NT2/D1 (cell line): ENCODE results near the gene MPP7.

ENCODE experiments used
- DNase-seq: peaks from one replicate; pipeline ENCODE4 v3.0.0-alpha.2; 2011; ENCODE audit warnings: low read depth, low spot score
- H3K27me3 ChIP-seq: 2 replicates; pipeline ENCODE4 v1.6.0; 2011; ENCODE audit warnings: mild to moderate bottlenecking; ENCODE audit not compliant: insufficient read length, insufficient read depth
- H3K36me3 ChIP-seq: 2 replicates; pipeline ENCODE4 v1.6.1; 2011; ENCODE audit warnings: mild to moderate bottlenecking, low read length, mixed read lengths; ENCODE audit not compliant: insufficient read depth, insufficient read length
- H3K4me1 ChIP-seq: 2 replicates; pipeline ENCODE4 v1.5.1; 2011; ENCODE audit not compliant: insufficient read depth, insufficient read length
- H3K4me3 ChIP-seq: 2 replicates; pipeline ENCODE4 v1.5.1; 2011; ENCODE audit warnings: low read depth; ENCODE audit not compliant: insufficient read length
- H3K9ac ChIP-seq: 2 replicates; pipeline ENCODE4 v1.6.0; 2011; ENCODE audit warnings: low read depth; ENCODE audit not compliant: insufficient read length
- H3K9me3 ChIP-seq: 2 replicates; pipeline ENCODE4 v1.5.1; 2011; ENCODE audit warnings: mild to moderate bottlenecking, low read length; ENCODE audit not compliant: insufficient read depth
- SUZ12 ChIP-seq: IDR thresholded peaks from 2 replicates; pipeline ENCODE4 v1.6.1; 2011; ENCODE audit not compliant: insufficient read length, insufficient read depth; ENCODE audit errors: extremely low read depth
- YY1 ChIP-seq: IDR thresholded peaks from 2 replicates; pipeline ENCODE4 v1.6.1; 2011; ENCODE audit not compliant: insufficient read length, insufficient read depth
- ZNF274 ChIP-seq: IDR thresholded peaks from 2 replicates; pipeline ENCODE4 v1.6.1; 2011; ENCODE audit warnings: mild to moderate bottlenecking, low read depth, low read length

The MPP7 gene

DNA sequence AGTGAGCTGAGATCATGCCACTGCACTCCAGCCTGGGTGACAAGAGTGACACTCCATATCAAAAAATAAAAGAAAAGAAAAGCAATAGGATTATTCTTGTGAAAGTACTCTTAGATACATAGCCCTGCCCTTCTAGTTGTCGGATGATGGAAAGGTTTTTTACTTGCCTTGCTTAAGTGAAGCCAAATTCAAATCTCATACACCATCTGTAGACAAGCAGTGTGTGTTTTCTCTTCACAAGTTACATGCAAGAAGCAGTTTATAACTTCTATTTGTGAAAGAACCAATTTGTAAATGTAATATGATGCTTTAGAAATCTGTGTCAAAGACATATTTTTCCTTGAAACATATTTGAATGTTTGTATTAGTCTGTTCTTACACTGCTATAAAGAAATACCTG is 15.8 kb upstream of the MPP7 start:
- H3K9me3 ChIP-seq: no peaks in the 10 kb centered on the region
- no peak overlapping the region for H3K9ac ChIP-seq
- no peak for TF ChIP-seq YY1
- TF ChIP-seq SUZ12: no peak
- no peak for TF ChIP-seq ZNF274
- H3K36me3 ChIP-seq: no peaks in the 10 kb centered on the region
- no peak for DNase-seq
- H3K4me3 ChIP-seq: no peak overlapping the region
- H3K27me3 ChIP-seq: no peaks in the 10 kb centered on the region
- H3K4me1 ChIP-seq: no peaks in the 10 kb centered on the region

GRCh38 chr10:28317760-28318159 is 14.9 kb upstream of the MPP7 start:
- Histone ChIP-seq H3K9me3 (no peaks in the 10 kb centered on the region), H3K9ac (no peak overlapping the region), H3K36me3 (no peaks in the 10 kb centered on the region), H3K27me3 (no peaks in the 10 kb centered on the region), H3K4me1 (no peaks in the 10 kb centered on the region), H3K4me3 (no peak overlapping the region)
- no peak for DNase-seq
- TF ChIP-seq ZNF274 (no peak), YY1 (no peak), SUZ12 (no peak)

GRCh38 chr10:28316696-28317095 is 13.8 kb upstream of the MPP7 start:
- H3K4me3 ChIP-seq: no peak overlapping the region
- H3K9me3 ChIP-seq: peaks cover 6% of the 10 kb centered on the region; the same call in 1 of the 2 replicates
- TF ChIP-seq ZNF274 (no peak), SUZ12 (no peak), YY1 (no peak)
- no peaks in the 10 kb centered on the region for H3K36me3 ChIP-seq
- no peak overlapping the region for H3K9ac ChIP-seq
- no peak for DNase-seq
- no peaks in the 10 kb centered on the region for H3K27me3 ChIP-seq
- H3K4me1 ChIP-seq: no peaks in the 10 kb centered on the region

- Histone ChIP-seq H3K36me3 (no peaks in the 10 kb centered on the region), H3K9me3 (peaks cover 6% of the 10 kb centered on the region; the same call in 1 of the 2 replicates), H3K9ac (no peak overlapping the region), H3K4me1 (no peaks in the 10 kb centered on the region), H3K27me3 (no peaks in the 10 kb centered on the region), H3K4me3 (no peak overlapping the region)
- TF ChIP-seq SUZ12: no peak
- TF ChIP-seq ZNF274: no peak
- TF ChIP-seq YY1: no peak
- no peak for DNase-seq
Measured at GRCh38 chr10:28315140-28315539, 12.3 kb upstream of the MPP7 start.

DNA sequence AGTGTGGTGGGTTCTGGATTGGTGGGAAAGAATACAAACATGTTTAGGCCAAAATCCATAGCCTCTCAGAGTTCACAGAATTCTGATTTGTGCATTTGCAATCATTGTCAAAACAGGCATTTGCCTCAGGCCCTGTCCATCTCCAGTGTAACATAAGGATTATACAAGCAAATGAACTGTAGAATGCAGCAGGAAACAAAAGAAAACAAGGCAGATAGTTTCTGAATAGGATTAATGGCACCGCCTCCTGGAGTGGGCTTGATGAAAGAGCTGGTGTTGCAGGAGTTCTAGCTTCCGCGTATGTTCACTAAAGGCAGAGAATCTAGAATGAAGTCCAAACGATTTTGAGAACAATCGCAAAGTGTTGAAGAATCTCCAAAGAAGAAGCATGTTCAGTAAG is 11.3 kb upstream of the MPP7 start:
- TF ChIP-seq ZNF274 (no peak), YY1 (no peak), SUZ12 (no peak)
- Histone ChIP-seq H3K4me3 (no peak overlapping the region), H3K36me3 (no peaks in the 10 kb centered on the region), H3K27me3 (no peaks in the 10 kb centered on the region), H3K9me3 (peaks cover 6% of the 10 kb centered on the region; the same call in 1 of the 2 replicates), H3K4me1 (no peaks in the 10 kb centered on the region), H3K9ac (no peak overlapping the region)
- no peak for DNase-seq

DNA sequence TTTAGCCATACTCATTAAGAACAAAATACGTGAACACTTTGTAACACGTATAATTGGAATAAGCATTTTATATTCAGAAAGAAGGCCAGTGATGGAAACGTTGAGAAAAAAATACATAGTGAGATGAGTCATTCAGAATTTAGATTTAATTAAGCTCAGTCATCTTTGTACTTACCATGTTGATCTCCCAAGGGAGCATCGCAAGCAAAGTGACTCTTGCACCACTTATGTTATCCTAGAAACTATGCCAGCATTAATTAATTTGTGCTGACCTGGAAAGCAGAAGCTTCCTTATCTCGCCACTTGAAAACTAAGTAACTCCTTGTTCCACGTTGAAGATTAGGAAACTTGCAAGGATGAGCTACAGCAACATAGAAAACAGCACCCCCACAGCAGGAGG is 9.7 kb upstream of the MPP7 start:
- DNase-seq: no peak
- peaks cover 6% of the 10 kb centered on the region; the same call in 1 of the 2 replicates for H3K9me3 ChIP-seq
- no peak overlapping the region for H3K4me3 ChIP-seq
- no peaks in the 10 kb centered on the region for H3K27me3 ChIP-seq
- no peak for TF ChIP-seq YY1
- TF ChIP-seq ZNF274: no peak
- TF ChIP-seq SUZ12: no peak
- no peak overlapping the region for H3K9ac ChIP-seq
- H3K36me3 ChIP-seq: no peaks in the 10 kb centered on the region
- H3K4me1 ChIP-seq: no peaks in the 10 kb centered on the region

DNA sequence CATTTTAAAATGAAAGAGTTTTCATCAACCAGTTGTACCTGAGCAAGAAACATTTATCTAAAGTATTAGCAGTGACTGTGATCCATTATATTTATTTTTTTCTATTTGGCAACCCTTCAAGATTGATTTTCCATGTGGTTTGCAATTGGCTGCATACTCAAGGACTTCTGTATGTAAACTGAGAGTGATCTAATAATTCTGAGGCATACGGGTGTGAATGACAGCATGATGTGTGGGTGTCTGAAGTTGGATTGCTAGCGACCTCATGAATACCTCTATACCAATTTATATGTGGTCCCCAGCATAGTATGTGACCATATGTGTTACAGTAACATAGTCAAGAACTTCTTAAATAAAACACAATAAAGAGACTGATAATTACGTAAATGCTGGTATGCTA is 8.2 kb upstream of the MPP7 start:
- Histone ChIP-seq H3K9me3 (peaks cover 6% of the 10 kb centered on the region; the same call in 1 of the 2 replicates), H3K27me3 (peaks cover 3% of the 10 kb centered on the region), H3K36me3 (no peaks in the 10 kb centered on the region), H3K4me1 (no peaks in the 10 kb centered on the region), H3K9ac (no peak overlapping the region), H3K4me3 (no peak overlapping the region)
- TF ChIP-seq ZNF274 (no peak), SUZ12 (no peak), YY1 (no peak)
- no peak for DNase-seq
